Erythroblast (primary cell): ENCODE data around the gene ANO6.

Experiments used
- GATA1 ChIP-seq: IDR thresholded peaks from 2 replicates; pipeline ENCODE4 v1.6.1; 2011; ENCODE audit warnings: low read depth, mild to moderate bottlenecking, control low read depth, low read length, moderate library complexity
- POLR2A ChIP-seq: IDR thresholded peaks from 2 replicates; pipeline ENCODE4 v1.6.1; 2011; ENCODE audit warnings: mild to moderate bottlenecking, low read length

DNA sequence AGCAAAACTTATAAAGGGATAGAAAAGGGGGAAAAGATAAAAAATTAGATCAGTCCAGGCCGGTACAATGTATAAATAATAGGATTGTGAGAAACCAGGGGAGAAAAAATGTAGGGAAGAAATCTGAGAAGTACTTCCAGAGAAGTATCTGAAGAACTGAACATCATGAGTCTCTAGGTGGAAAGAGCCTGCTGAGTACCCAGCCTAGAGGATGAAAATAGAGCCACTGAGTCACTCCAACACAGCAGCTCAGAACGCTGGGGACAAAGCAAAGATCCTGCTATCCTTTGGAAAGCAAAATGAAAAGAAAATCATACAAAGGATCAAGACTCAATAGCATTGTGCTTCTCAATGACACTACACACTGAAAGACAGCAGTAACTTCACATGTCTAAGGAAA is 138.0 kb downstream of the ANO6 start:
- no peak for TF ChIP-seq POLR2A
- TF ChIP-seq GATA1 = no peak
